GM12872 (cell line): ENCODE data around the gene FXYD1.

ENCODE experiments used
- TF ChIP-seq, protein P1 (sequence below): IDR thresholded peaks from 3 replicates; pipeline ENCODE4 v1.5.1; 2011; ENCODE audit warnings: low read depth, mild to moderate bottlenecking, low read length, moderate library complexity; ENCODE audit not compliant: insufficient read depth

The FXYD1 gene

DNA sequence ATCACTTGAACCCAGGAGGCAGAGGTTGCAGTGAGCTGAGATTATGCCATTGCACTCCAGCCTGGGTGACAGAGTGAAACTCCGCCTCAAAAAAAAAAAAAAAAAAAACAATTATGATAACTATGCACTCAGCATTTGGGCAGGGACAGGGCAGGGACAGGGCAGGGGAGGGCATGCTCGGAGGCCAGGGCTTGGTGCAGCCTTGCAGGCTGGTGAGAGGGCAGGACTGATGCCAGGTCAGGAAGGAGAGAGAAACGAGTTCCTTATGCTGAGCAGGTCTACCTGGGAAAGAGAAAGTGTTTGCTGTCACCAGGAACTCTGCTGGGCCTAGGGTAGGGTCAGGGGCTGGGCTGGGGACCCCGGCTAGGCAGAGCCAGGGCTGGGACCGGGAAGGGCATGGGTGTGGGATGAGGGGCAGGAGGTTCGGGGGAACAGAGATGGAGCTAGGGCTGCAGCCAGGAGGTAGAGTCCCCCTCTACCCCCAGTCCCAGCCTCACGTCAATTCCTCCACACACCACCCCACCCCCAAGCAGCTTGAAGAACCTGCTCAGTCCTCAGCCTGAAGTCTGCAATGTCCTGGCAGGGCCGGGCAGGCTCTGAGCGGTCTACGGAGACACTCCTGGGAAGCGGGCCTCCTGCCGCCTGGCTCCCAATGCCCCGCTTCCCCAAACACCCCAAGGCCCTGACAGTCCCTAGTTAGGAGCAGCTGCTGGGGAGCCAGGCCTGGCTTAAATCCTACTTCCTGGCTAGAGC, 20.2 kb upstream of the FXYD1 start:
- TF ChIP-seq, protein P1, sequence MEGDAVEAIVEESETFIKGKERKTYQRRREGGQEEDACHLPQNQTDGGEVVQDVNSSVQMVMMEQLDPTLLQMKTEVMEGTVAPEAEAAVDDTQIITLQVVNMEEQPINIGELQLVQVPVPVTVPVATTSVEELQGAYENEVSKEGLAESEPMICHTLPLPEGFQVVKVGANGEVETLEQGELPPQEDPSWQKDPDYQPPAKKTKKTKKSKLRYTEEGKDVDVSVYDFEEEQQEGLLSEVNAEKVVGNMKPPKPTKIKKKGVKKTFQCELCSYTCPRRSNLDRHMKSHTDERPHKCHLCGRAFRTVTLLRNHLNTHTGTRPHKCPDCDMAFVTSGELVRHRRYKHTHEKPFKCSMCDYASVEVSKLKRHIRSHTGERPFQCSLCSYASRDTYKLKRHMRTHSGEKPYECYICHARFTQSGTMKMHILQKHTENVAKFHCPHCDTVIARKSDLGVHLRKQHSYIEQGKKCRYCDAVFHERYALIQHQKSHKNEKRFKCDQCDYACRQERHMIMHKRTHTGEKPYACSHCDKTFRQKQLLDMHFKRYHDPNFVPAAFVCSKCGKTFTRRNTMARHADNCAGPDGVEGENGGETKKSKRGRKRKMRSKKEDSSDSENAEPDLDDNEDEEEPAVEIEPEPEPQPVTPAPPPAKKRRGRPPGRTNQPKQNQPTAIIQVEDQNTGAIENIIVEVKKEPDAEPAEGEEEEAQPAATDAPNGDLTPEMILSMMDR = no peak

DNA sequence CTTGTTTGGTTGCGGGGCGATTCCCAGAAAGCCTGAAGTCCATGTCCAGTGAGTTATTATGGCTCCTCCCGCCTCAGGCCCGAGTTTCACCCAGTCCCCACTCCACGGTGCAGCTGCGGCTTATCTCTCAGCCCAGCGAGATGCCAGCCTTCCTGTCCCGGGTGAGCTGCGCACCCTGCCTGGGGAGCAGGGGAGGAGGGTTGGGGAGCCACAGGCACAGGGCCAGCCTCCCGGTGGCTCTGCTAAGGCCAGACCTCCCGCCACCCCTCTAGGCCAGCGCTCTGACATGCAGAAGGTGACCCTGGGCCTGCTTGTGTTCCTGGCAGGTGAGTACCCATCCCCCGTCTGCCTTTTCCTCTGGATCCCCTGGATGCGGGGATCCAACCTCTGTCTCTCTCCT, 19.5 kb upstream of the FXYD1 start:
- TF ChIP-seq, protein P1 = no peak

- TF ChIP-seq, protein P1 = no peak
Measured at GRCh38 chr19:35119578-35120155, 19.0 kb upstream of the FXYD1 start.

- TF ChIP-seq, protein P1 = no peak
Measured at GRCh38 chr19:35120492-35120891, 18.1 kb upstream of the FXYD1 start.

DNA sequence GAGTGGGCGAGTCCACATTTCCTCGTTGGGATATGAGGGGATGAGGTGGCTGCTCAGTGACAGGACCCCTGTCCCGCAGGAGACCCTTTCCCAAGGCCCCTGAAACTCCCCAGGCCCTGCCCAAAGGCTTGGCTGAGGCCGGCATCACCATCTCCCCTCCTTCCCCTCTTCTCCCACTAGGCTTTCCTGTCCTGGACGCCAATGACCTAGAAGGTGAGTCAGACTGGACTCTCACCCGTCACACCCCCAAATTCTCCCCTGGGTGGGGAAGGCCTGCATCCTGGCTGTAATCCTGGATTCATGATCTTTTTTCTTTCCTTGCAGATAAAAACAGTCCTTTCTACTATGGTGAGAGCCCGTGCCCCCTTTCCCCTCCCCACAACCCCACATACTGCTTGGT, 17.7 kb upstream of the FXYD1 start:
- TF ChIP-seq, protein P1 = no peak

DNA sequence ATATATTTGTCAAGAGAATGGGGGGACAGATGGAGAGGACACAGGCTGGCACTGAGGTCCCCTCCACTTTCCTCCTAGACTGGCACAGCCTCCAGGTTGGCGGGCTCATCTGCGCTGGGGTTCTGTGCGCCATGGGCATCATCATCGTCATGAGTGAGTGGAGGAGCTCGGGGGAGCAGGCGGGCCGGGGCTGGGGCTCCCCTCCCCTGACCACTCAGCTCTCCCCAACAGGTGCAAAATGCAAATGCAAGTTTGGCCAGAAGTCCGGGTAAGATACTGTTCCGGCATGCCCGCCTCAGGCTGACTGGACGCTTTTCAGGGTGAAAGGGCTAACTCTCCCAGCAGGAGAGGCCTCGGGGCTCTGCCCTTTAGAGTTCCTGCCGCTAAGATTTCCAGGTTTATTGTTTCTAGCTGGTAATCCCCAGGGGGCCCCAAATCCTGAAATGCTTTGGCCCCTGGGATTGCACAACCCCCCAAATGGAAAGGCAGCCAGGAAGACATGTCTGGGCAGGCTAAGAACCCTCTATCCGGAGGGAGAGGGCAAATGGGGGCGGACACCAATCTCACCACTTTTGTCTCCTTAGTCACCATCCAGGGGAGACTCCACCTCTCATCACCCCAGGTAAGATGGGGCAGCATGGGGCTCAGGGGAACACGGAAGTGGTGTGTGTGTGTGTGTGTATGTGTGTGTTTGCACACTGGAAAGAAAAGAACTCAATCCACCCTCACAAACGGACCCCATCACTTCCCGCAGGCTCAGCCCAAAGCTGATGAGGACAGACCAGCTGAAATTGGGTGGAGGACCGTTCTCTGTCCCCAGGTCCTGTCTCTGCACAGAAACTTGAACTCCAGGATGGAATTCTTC, 15.7 kb upstream of the FXYD1 start:
- TF ChIP-seq, protein P1 = no peak

DNA sequence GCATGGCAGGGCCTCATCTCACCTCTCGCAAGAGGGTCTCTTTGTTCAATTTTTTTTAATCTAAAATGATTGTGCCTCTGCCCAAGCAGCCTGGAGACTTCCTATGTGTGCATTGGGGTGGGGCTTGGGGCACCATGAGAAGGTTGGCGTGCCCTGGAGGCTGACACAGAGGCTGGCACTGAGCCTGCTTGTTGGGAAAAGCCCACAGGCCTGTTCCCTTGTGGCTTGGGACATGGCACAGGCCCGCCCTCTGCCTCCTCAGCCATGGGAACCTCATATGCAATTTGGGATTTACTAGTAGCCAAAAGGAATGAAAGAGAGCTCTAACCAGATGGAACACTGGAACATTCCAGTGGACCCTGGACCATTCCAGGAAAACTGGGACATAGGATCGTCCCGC, 15.1 kb upstream of the FXYD1 start:
- TF ChIP-seq, protein P1 = no peak
